H1 (cell line): Measurements from ENCODE around the gene CFAP61. TPM values are rescaled to one million over a fixed set of nuclear protein-coding genes. Genes with fewer than 3 reads are reported as not detected.

Experiments used
- CTCF ChIA-PET: fragments of 300-600 bp; sonication (Branson Sonifier 250); formaldehyde crosslinking; loops from one replicate; lab custom pipeline; 2021; ENCODE audit not compliant: partially characterized antibody; lab: Charles Lee
- POLR2A ChIA-PET: fragments of 300-600 bp; sonication (Branson Sonifier 250); formaldehyde crosslinking; loops from one replicate; lab custom pipeline; 2021; ENCODE audit warnings: inconsistent platforms; ENCODE audit not compliant: partially characterized antibody; lab: Charles Lee
- DNase-seq, 2 experiments: peaks; one replicate each; pipeline versions ENCODE4 v3.0.0 to v3.0.0-alpha.2; 2010 to 2022; ENCODE audit warnings: low spot score in 2 of 2, low read depth in 1 of 2, mixed read lengths in 1 of 2
- FAIRE-seq: peaks from 2 replicates; lab custom pipeline; 2011; peaks lifted over from hg19 to GRCh38; lab: Jason Lieb, UNC
- H2AFZ ChIP-seq: 2 replicates; pipeline ENCODE4 v1.8.1; 2012; ENCODE audit warnings: low read length, inconsistent platforms
- H2AK5ac ChIP-seq: 2 replicates; pipeline ENCODE4 v1.6.1; 2013; ENCODE audit warnings: low read depth, low read length
- H2BK120ac ChIP-seq: replicated peaks from 2 replicates; pipeline ENCODE3; 2013; ENCODE audit warnings: low read depth, low read length, inconsistent platforms
- H2BK12ac ChIP-seq: 2 replicates; pipeline ENCODE4 v1.6.1; 2013; ENCODE audit warnings: low read depth, low read length
- H2BK15ac ChIP-seq: 2 replicates; pipeline ENCODE4 v1.6.1; 2013; ENCODE audit warnings: low read length
- H2BK20ac ChIP-seq: 2 replicates; pipeline ENCODE4 v1.6.1; 2013; ENCODE audit warnings: low read length
- H2BK5ac ChIP-seq: 2 replicates; pipeline ENCODE4 v1.6.1; 2013; ENCODE audit warnings: low read depth, low read length
- H3K14ac ChIP-seq: 2 replicates; pipeline ENCODE4 v1.6.1; 2013; ENCODE audit warnings: inconsistent platforms; ENCODE audit not compliant: insufficient read length
- H3K18ac ChIP-seq: 2 replicates; pipeline ENCODE4 v1.6.1; 2013; ENCODE audit warnings: low read length; ENCODE audit errors: extremely low read depth
- H3K23ac ChIP-seq: 2 replicates; pipeline ENCODE4 v1.6.1; 2013; ENCODE audit warnings: inconsistent platforms; ENCODE audit not compliant: insufficient read length
- H3K23me2 ChIP-seq: 2 replicates; pipeline ENCODE4 v1.6.1; 2013; ENCODE audit warnings: low read depth, low read length
- H3K27ac ChIP-seq: 2 replicates; pipeline ENCODE4 v1.6.1; 2011; ENCODE audit warnings: low read depth, low read length, inconsistent platforms
- H3K27me3 ChIP-seq, 4 experiments: replicated peaks in 1 of 4; 1 replicate in 1 of 4; 2 replicates in 3 of 4; pipeline versions ENCODE4 v1.6.1 to v1.8.1; 2011 to 2013; ENCODE audit warnings: low read length in 3 of 4, mild to moderate bottlenecking in 3 of 4, inconsistent platforms in 2 of 4, mixed read lengths in 2 of 4, moderate library complexity in 1 of 4; ENCODE audit not compliant: control insufficient read depth in 3 of 4, insufficient read depth in 3 of 4; ENCODE audit errors: extremely low read depth in 1 of 4
- H3K36me3 ChIP-seq, 4 experiments: 2 replicates each; pipeline versions ENCODE4 v1.6.1 to v1.8.1; 2011 to 2013; ENCODE audit warnings: mild to moderate bottlenecking in 4 of 4, low read length in 3 of 4, moderate library complexity in 2 of 4, control low read depth in 1 of 4, inconsistent platforms in 1 of 4; ENCODE audit not compliant: insufficient read depth in 4 of 4, control insufficient read depth in 2 of 4
- H3K4ac ChIP-seq: replicated peaks from 2 replicates; pipeline ENCODE3; 2013; ENCODE audit warnings: low read length, low read depth, mixed read lengths, inconsistent platforms; ENCODE audit not compliant: insufficient read length
- H3K4me1 ChIP-seq, 4 experiments: replicated peaks in 1 of 4; 1 replicate in 1 of 4; 2 replicates in 3 of 4; pipeline versions ENCODE4 v1.6.1 to v1.8.1; 2011 to 2013; ENCODE audit warnings: low read length in 3 of 4, inconsistent platforms in 2 of 4, mixed read lengths in 1 of 4; ENCODE audit not compliant: insufficient read depth in 4 of 4, control insufficient read depth in 3 of 4
- H3K4me2 ChIP-seq, 2 experiments: 2 replicates each; pipeline versions ENCODE4 v1.6.1 to v1.8.1; 2011 to 2013; ENCODE audit warnings: low read depth in 2 of 2, low read length in 2 of 2, control low read depth in 1 of 2, inconsistent platforms in 1 of 2, mild to moderate bottlenecking in 1 of 2; ENCODE audit not compliant: insufficient read depth in 1 of 2
- H3K4me3 ChIP-seq, 4 experiments: fragments of 200-600, 300-600 bp in 1 of 4; sonication (generic), shearing (Covaris generic), sonication (Bioruptor Twin) in 1 of 4; 2 replicates each; pipeline versions ENCODE4 v1.5.1 to v1.8.1; 2011 to 2016; ENCODE audit warnings: low read length in 4 of 4, low read depth in 3 of 4, control low read depth in 2 of 4, inconsistent platforms in 2 of 4, mild to moderate bottlenecking in 2 of 4, mixed read lengths in 1 of 4, moderate library complexity in 1 of 4; ENCODE audit not compliant: insufficient read depth in 2 of 4; ENCODE audit errors: extremely low read depth in 1 of 4
- H3K56ac ChIP-seq: replicated peaks from 2 replicates; pipeline ENCODE3; 2013; ENCODE audit warnings: low read depth, mild to moderate bottlenecking, mixed read lengths, low read length, inconsistent platforms; ENCODE audit not compliant: insufficient read length
- H3K79me1 ChIP-seq: 2 replicates; pipeline ENCODE4 v1.6.1; 2013; ENCODE audit warnings: low read depth, low read length, control low read depth
- H3K79me2 ChIP-seq, 2 experiments: 2 replicates each; pipeline versions ENCODE4 v1.6.1 to v1.8.1; 2012 to 2013; ENCODE audit warnings: low read length in 2 of 2, mild to moderate bottlenecking in 2 of 2, inconsistent platforms in 1 of 2; ENCODE audit not compliant: insufficient read depth in 2 of 2, control insufficient read depth in 1 of 2
- H3K9ac ChIP-seq, 4 experiments: replicated peaks in 1 of 4; 1 replicate in 1 of 4; 2 replicates in 3 of 4; pipeline versions ENCODE4 v1.6.1 to v1.8.1; 2011 to 2013; ENCODE audit warnings: low read depth in 3 of 4, low read length in 3 of 4, control low read depth in 2 of 4, mild to moderate bottlenecking in 2 of 4, moderate library complexity in 2 of 4, inconsistent platforms in 1 of 4; ENCODE audit errors: extremely low read depth in 1 of 4
- H3K9me3 ChIP-seq, 2 experiments: 2 replicates each; pipeline versions ENCODE4 v1.6.1 to v1.8.1; 2012 to 2013; ENCODE audit warnings: mild to moderate bottlenecking in 2 of 2, moderate library complexity in 2 of 2, control low read depth in 1 of 2, inconsistent platforms in 1 of 2, low read depth in 1 of 2, low read length in 1 of 2, mixed read lengths in 1 of 2; ENCODE audit not compliant: insufficient read depth in 2 of 2
- H4K20me1 ChIP-seq, 2 experiments: replicated peaks in 1 of 2; 2 replicates each; pipeline versions ENCODE3 to v1.8.1; 2011 to 2013; ENCODE audit warnings: inconsistent platforms in 2 of 2, low read length in 2 of 2, mild to moderate bottlenecking in 1 of 2; ENCODE audit not compliant: insufficient read depth in 2 of 2, control insufficient read depth in 1 of 2
- H4K5ac ChIP-seq: 2 replicates; pipeline ENCODE4 v1.6.1; 2013; ENCODE audit warnings: low read length, low read depth, mixed read lengths, inconsistent platforms; ENCODE audit not compliant: insufficient read length
- H4K8ac ChIP-seq: 2 replicates; pipeline ENCODE4 v1.8.0; 2013; ENCODE audit warnings: mild to moderate bottlenecking, moderate library complexity, low read length, inconsistent platforms; ENCODE audit not compliant: insufficient read depth; ENCODE audit errors: extremely low read depth
- H4K91ac ChIP-seq: replicated peaks from 2 replicates; pipeline ENCODE3; 2013; ENCODE audit warnings: low read length, mixed read lengths, inconsistent platforms; ENCODE audit not compliant: insufficient read length
- CBX5 ChIP-seq: fragments of 300-800, 300-1000 bp; sonication (generic); IDR thresholded peaks from 2 replicates; pipeline ENCODE4 v1.7.1; 2016; ENCODE audit warnings: antibody characterized with exemption, low read length, low read depth
- CBX8 ChIP-seq: fragments of 300-800, 300-1000 bp; sonication (generic); IDR thresholded peaks from 2 replicates; pipeline ENCODE4 v1.7.1; 2016; ENCODE audit warnings: low read depth, low read length, borderline replicate concordance
- CREB1 ChIP-seq: IDR thresholded peaks from 2 replicates; pipeline ENCODE4 v1.6.1; 2012; ENCODE audit warnings: inconsistent platforms
- HDAC6 ChIP-seq: IDR thresholded peaks from one replicate; pipeline ENCODE4 v1.7.1; 2012; ENCODE audit warnings: low read depth, mild to moderate bottlenecking, inconsistent platforms, low read length, moderate library complexity
- JUN ChIP-seq: IDR thresholded peaks from 2 replicates; pipeline ENCODE4 v1.6.1; 2011; ENCODE audit warnings: low read depth, mild to moderate bottlenecking, improper control_type of control experiment, low read length
- KDM5A ChIP-seq: fragments of 200-600 bp; IDR thresholded peaks from 2 replicates; pipeline ENCODE4 v1.7.1; 2012; ENCODE audit warnings: mild to moderate bottlenecking, low read length, inconsistent platforms, mixed read lengths
- MAFK ChIP-seq: IDR thresholded peaks from 2 replicates; pipeline ENCODE4 v1.6.1; 2012; ENCODE audit warnings: low read depth, mild to moderate bottlenecking, improper control_type of control experiment, low read length
- NANOG ChIP-seq: IDR thresholded peaks from 2 replicates; pipeline ENCODE4 v1.6.1; 2011; ENCODE audit warnings: low read length, low read depth, mild to moderate bottlenecking, inconsistent platforms; ENCODE audit not compliant: insufficient read depth, poor library complexity, severe bottlenecking
- RNF2 ChIP-seq: fragments of 200-900, 300-1000 bp; sonication (generic); IDR thresholded peaks from 2 replicates; pipeline ENCODE4 v1.7.1; 2016; ENCODE audit warnings: borderline replicate concordance, low read depth, mild to moderate bottlenecking, antibody characterized with exemption, low read length; ENCODE audit not compliant: poor library complexity, severe bottlenecking; ENCODE audit errors: missing control alignments
- SP2 ChIP-seq: IDR thresholded peaks from 2 replicates; pipeline ENCODE4 v1.6.1; 2012; ENCODE audit warnings: mild to moderate bottlenecking, low read length, inconsistent platforms
- SUZ12 ChIP-seq: fragments of 200-600 bp; sonication (generic); IDR thresholded peaks from 2 replicates; pipeline ENCODE4 v1.6.1; 2012; ENCODE audit warnings: mild to moderate bottlenecking, inconsistent platforms, low read length, moderate library complexity, mixed read lengths
- TEAD4 ChIP-seq: IDR thresholded peaks from 2 replicates; pipeline ENCODE4 v1.6.1; 2012; ENCODE audit warnings: low read depth, low read length, inconsistent platforms, mixed read lengths
- WGBS, 2 experiments: shearing (Covaris generic) in 1 of 2; methylation state at CpG; one replicate each; pipeline versions ENCODE4 v1.1.6 to v1.1.7; 2013 to 2015; ENCODE audit warnings: low lambda C conversion rate in 2 of 2, mixed read lengths in 2 of 2, inconsistent platforms in 1 of 2, low coverage in 1 of 2, missing lambda C conversion rate in 1 of 2; ENCODE audit not compliant: insufficient replicate concordance in 2 of 2, insufficient coverage in 1 of 2, insufficient read length in 1 of 2; ENCODE audit errors: extremely low coverage in 1 of 2, missing lambda C conversion rate in 1 of 2; 5-methylcytosine and 5-hydroxymethylcytosine counted together
- polyA plus RNA-seq, 7 experiments: library from polyadenylated mRNA; depleted of rRNA in 3 of 7; stranded (reverse) in 5 of 7; unstranded in 2 of 7; fragments of >200 nt in 5 of 7; fragments of 200-250 nt in 2 of 7; gene quantifications; 1 replicate in 5 of 7; 2 replicates in 1 of 7; 4 replicates in 1 of 7; pipeline versions ENCODE4 v1.2.1 to v1.2.3, GENCODE V29; 2011 to 2013; ENCODE audit warnings: missing spikeins in 2 of 7, mixed read lengths in 2 of 7
- total RNA-seq: library from RNA; stranded (reverse); fragmentation: NEBNext Ultra II Directional; extraction: Animal tissue kit (Norgen Biotek cat#: 25700); gene quantifications from 2 replicates; pipeline ENCODE4 v1.2.1, GENCODE V29; 2021

The CFAP61 gene
- total and polyA plus RNA-seq, 2 of the 8 experiments (the other 6 are each of a cell fraction or from before 2014, with no cell fraction given): 0.29 to 0.61 TPM

DNA sequence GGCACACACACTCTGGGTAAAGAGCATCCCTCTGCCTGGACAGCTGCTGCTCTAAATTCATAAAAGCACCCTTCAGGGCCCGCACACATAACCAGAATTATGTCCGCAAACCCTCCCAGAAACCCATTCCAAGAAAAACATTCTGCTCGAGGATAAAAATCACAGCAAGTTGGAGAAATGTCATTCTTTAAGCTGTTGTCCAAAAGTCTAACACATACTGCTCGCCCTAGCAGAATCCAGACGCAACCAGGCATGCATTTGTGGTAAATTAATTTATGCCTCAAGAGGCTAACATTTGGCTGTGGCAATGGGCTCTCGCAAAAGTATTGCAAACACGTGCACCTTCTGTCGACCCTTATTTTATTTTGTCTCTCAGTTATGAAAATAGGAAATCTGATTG, 199.5 kb downstream of the CFAP61 start:
- CTCF ChIA-PET: interaction anchor here (11.3 kb wide), 1 partner anchor 13 kb away, joined by 88 read pairs; no protein-coding TSS in a partner anchor
- H3K4me2 ChIP-seq: no peak overlapping the region
- no peak overlapping the region for H2BK20ac ChIP-seq
- no peak overlapping the region for H4K91ac ChIP-seq
- no peak overlapping the region for H3K27ac ChIP-seq
- H3K9ac ChIP-seq: no peak overlapping the region
- H4K8ac ChIP-seq: no peak overlapping the region
- H2BK12ac ChIP-seq: no peak overlapping the region
- no peak overlapping the region for H2AK5ac ChIP-seq
- no peaks in the 10 kb centered on the region for H3K4me1 ChIP-seq
- no peak overlapping the region for H2BK5ac ChIP-seq
- H2AFZ ChIP-seq: no peak overlapping the region
- H3K36me3 ChIP-seq: no peaks in the 10 kb centered on the region
- TF ChIP-seq SP2 (no peak), NANOG (no peak), CBX5 (no peak), KDM5A (no peak), CREB1 (no peak), HDAC6 (no peak), MAFK (no peak), TEAD4 (no peak), SUZ12 (no peak), RNF2 (no peak), CBX8 (no peak), JUN (no peak)
- H3K56ac ChIP-seq: no peak overlapping the region
- no peaks in the 10 kb centered on the region for H4K20me1 ChIP-seq
- FAIRE-seq (no peak), DNase-seq (no peak)
- H3K18ac ChIP-seq: no peak overlapping the region
- H3K4me3 ChIP-seq: no peak overlapping the region
- no peak overlapping the region for H3K14ac ChIP-seq
- H3K27me3 ChIP-seq: peaks cover 0 to 4% (median 0%) of the 10 kb centered on the region in 4 experiments; a peak in 1 of 7 replicates
- H3K4ac ChIP-seq: no peak overlapping the region
- no peak overlapping the region for H3K23ac ChIP-seq
- H3K79me1 ChIP-seq: no peaks in the 10 kb centered on the region
- H2BK120ac ChIP-seq: no peak overlapping the region
- H3K9me3 ChIP-seq: no peaks in the 10 kb centered on the region
- H3K79me2 ChIP-seq: no peaks in the 10 kb centered on the region
- no peaks in the 10 kb centered on the region for H3K23me2 ChIP-seq
- no peak overlapping the region for H2BK15ac ChIP-seq
- WGBS, 2 experiments: 93% methylated on average over 8 of the region's 8 CpGs; no CpG with 5 or more reads in 1 of the 2 experiments
- POLR2A ChIA-PET: no interaction called here
- no peak overlapping the region for H4K5ac ChIP-seq
